ENCODE measurements around the gene CAPN3.

The CAPN3 gene

GRCh38 chr15:42402455-42403205, 43.3 kb downstream of the CAPN3 start:
- no peak for FAIRE-seq
- no peak for DNase-seq (ENCODE audit: insufficient read length, low spot score)
- no peak for TF ChIP-seq PAX5 (IDR thresholded peaks at IDR 0.05; ENCODE audit: insufficient read depth, low read length, severe bottlenecking)
- TF ChIP-seq TAF1 (IDR thresholded peaks at IDR 0.05; ENCODE audit: low read depth, low read length) = no peak
- no peak for TF ChIP-seq POLR2A (IDR thresholded peaks at IDR 0.05; ENCODE audit: low read depth, low read length)
- no peak for TF ChIP-seq SPI1 (IDR thresholded peaks at IDR 0.05; ENCODE audit: low read depth, low read length)
- no peak for TF ChIP-seq POU2F2 (IDR thresholded peaks at IDR 0.05; ENCODE audit: low read depth, low read length)
- no peak for TF ChIP-seq POLR2AphosphoS5 (IDR thresholded peaks at IDR 0.05; ENCODE audit: low read depth, low read length)

- no peak for TF ChIP-seq POLR2A (IDR thresholded peaks at IDR 0.05; ENCODE audit: low read depth, low read length)
- no peak for TF ChIP-seq SPI1 (IDR thresholded peaks at IDR 0.05; ENCODE audit: low read depth, low read length)
- TF ChIP-seq PAX5 (IDR thresholded peaks at IDR 0.05; ENCODE audit: insufficient read depth, low read length, severe bottlenecking) = no peak
- no peak for FAIRE-seq
- DNase-seq (ENCODE audit: insufficient read length, low spot score) = no peak
These were observed 44.1 kb downstream of the CAPN3 start for GRCh38 chr15:42403389-42403788.

- no peak for FAIRE-seq
- TF ChIP-seq TAF1 (IDR thresholded peaks at IDR 0.05; ENCODE audit: low read depth, low read length) = no peak
- no peak for TF ChIP-seq POLR2AphosphoS5 (IDR thresholded peaks at IDR 0.05; ENCODE audit: low read depth, low read length)
- no peak for TF ChIP-seq POLR2A (IDR thresholded peaks at IDR 0.05; ENCODE audit: low read depth, low read length)
- TF ChIP-seq SPI1 (IDR thresholded peaks at IDR 0.05; ENCODE audit: low read depth, low read length) = no peak
- TF ChIP-seq POU2F2 (IDR thresholded peaks at IDR 0.05; ENCODE audit: low read depth, low read length) = no peak
- TF ChIP-seq PAX5 (IDR thresholded peaks at IDR 0.05; ENCODE audit: insufficient read depth, low read length, severe bottlenecking) = no peak
- DNase-seq (ENCODE audit: insufficient read length, low spot score) = no peak
These were observed 45.3 kb downstream of the CAPN3 start for GRCh38 chr15:42404461-42405235.

GRCh38 chr15:42405863-42406482, 46.7 kb downstream of the CAPN3 start:
- DNase-seq (ENCODE audit: insufficient read length, low spot score) = no peak
- TF ChIP-seq POU2F2 (IDR thresholded peaks at IDR 0.05; ENCODE audit: low read depth, low read length) = no peak
- no peak for TF ChIP-seq SPI1 (IDR thresholded peaks at IDR 0.05; ENCODE audit: low read depth, low read length)
- no peak for TF ChIP-seq TAF1 (IDR thresholded peaks at IDR 0.05; ENCODE audit: low read depth, low read length)
- TF ChIP-seq POLR2A (IDR thresholded peaks at IDR 0.05; ENCODE audit: low read depth, low read length) = no peak
- no peak for TF ChIP-seq PAX5 (IDR thresholded peaks at IDR 0.05; ENCODE audit: insufficient read depth, low read length, severe bottlenecking)
- TF ChIP-seq POLR2AphosphoS5 (IDR thresholded peaks at IDR 0.05; ENCODE audit: low read depth, low read length) = no peak
- no peak for FAIRE-seq

- no peak for DNase-seq (ENCODE audit: insufficient read length, low spot score)
- TF ChIP-seq TAF1 (IDR thresholded peaks at IDR 0.05; ENCODE audit: low read depth, low read length) (no peak), POU2F2 (IDR thresholded peaks at IDR 0.05; ENCODE audit: low read depth, low read length) (no peak), PAX5 (IDR thresholded peaks at IDR 0.05; ENCODE audit: insufficient read depth, low read length, severe bottlenecking) (no peak), POLR2A (IDR thresholded peaks at IDR 0.05; ENCODE audit: low read depth, low read length) (no peak), SPI1 (IDR thresholded peaks at IDR 0.05; ENCODE audit: low read depth, low read length) (no peak), POLR2AphosphoS5 (IDR thresholded peaks at IDR 0.05; ENCODE audit: low read depth, low read length) (no peak)
- FAIRE-seq = no peak
These were observed 48.9 kb downstream of the CAPN3 start for GRCh38 chr15:42408178-42408577.

GRCh38 chr15:42409011-42409410, 49.7 kb downstream of the CAPN3 start:
- no peak for TF ChIP-seq POLR2AphosphoS5 (IDR thresholded peaks at IDR 0.05; ENCODE audit: low read depth, low read length)
- no peak for TF ChIP-seq POU2F2 (IDR thresholded peaks at IDR 0.05; ENCODE audit: low read depth, low read length)
- no peak for TF ChIP-seq PAX5 (IDR thresholded peaks at IDR 0.05; ENCODE audit: insufficient read depth, low read length, severe bottlenecking)
- no peak for TF ChIP-seq TAF1 (IDR thresholded peaks at IDR 0.05; ENCODE audit: low read depth, low read length)
- TF ChIP-seq SPI1 (IDR thresholded peaks at IDR 0.05; ENCODE audit: low read depth, low read length) = no peak
- no peak for TF ChIP-seq POLR2A (IDR thresholded peaks at IDR 0.05; ENCODE audit: low read depth, low read length)
- no peak for FAIRE-seq

GRCh38 chr15:42411884-42412283, 52.6 kb downstream of the CAPN3 start:
- no peak for FAIRE-seq
- TF ChIP-seq POLR2A (IDR thresholded peaks at IDR 0.05; ENCODE audit: low read depth, low read length) = no peak
- TF ChIP-seq TAF1 (IDR thresholded peaks at IDR 0.05; ENCODE audit: low read depth, low read length) = no peak
- no peak for TF ChIP-seq POU2F2 (IDR thresholded peaks at IDR 0.05; ENCODE audit: low read depth, low read length)
- TF ChIP-seq POLR2AphosphoS5 (IDR thresholded peaks at IDR 0.05; ENCODE audit: low read depth, low read length) = no peak
- no peak for TF ChIP-seq PAX5 (IDR thresholded peaks at IDR 0.05; ENCODE audit: insufficient read depth, low read length, severe bottlenecking)
- no peak for TF ChIP-seq SPI1 (IDR thresholded peaks at IDR 0.05; ENCODE audit: low read depth, low read length)
- no peak for DNase-seq (ENCODE audit: insufficient read length, low spot score)

More at GRCh38 chr15:42409011-42409410, 49.7 kb downstream of the CAPN3 start:
- no peak for DNase-seq (ENCODE audit: insufficient read length, low spot score)

GRCh38 chr15:42413920-42414319, 54.6 kb downstream of the CAPN3 start:
- DNase-seq (ENCODE audit: insufficient read length, low spot score) = no peak

GRCh38 chr15:42419369-42419768, 60.1 kb downstream of the CAPN3 start:
- TF ChIP-seq PAX5 (IDR thresholded peaks at IDR 0.05; ENCODE audit: insufficient read depth, low read length, severe bottlenecking) (no peak), TAF1 (IDR thresholded peaks at IDR 0.05; ENCODE audit: low read depth, low read length) (no peak), POLR2A (IDR thresholded peaks at IDR 0.05; ENCODE audit: low read depth, low read length) (no peak), SPI1 (IDR thresholded peaks at IDR 0.05; ENCODE audit: low read depth, low read length) (no peak), POU2F2 (IDR thresholded peaks at IDR 0.05; ENCODE audit: low read depth, low read length) (no peak), POLR2AphosphoS5 (IDR thresholded peaks at IDR 0.05; ENCODE audit: low read depth, low read length) (no peak)
- FAIRE-seq = no peak
- DNase-seq (ENCODE audit: insufficient read length, low spot score) = no peak

More at GRCh38 chr15:42413920-42414319, 54.6 kb downstream of the CAPN3 start:
- TF ChIP-seq POLR2A (IDR thresholded peaks at IDR 0.05; ENCODE audit: low read depth, low read length) (no peak), POLR2AphosphoS5 (IDR thresholded peaks at IDR 0.05; ENCODE audit: low read depth, low read length) (no peak), TAF1 (IDR thresholded peaks at IDR 0.05; ENCODE audit: low read depth, low read length) (no peak), PAX5 (IDR thresholded peaks at IDR 0.05; ENCODE audit: insufficient read depth, low read length, severe bottlenecking) (no peak), SPI1 (IDR thresholded peaks at IDR 0.05; ENCODE audit: low read depth, low read length) (no peak), POU2F2 (IDR thresholded peaks at IDR 0.05; ENCODE audit: low read depth, low read length) (no peak)
- FAIRE-seq = no peak

Data from GM12891 (cell line).